DND-41 (cell line): ENCODE results near the gene UBL4B.
A peak's percentile ranks its signal among the peaks of the same experiment; 100 is the strongest.

ENCODE experiments used
- ATAC-seq: fragments of 200-7000 bp; cut with Tn5 transposase; 3 replicates; pipeline ENCODE4 v1.9.1; 2021; ENCODE audit warnings: low read depth; ENCODE audit not compliant: insufficient read depth
- DNase-seq: peaks from one replicate; pipeline ENCODE4 v3.0.0-alpha.2; 2020
- H2AFZ ChIP-seq: 2 replicates; pipeline ENCODE4 v1.6.0; 2012; ENCODE audit warnings: low read depth, low read length
- H3K27ac ChIP-seq: 2 replicates; pipeline ENCODE4 v1.5.1; 2012; ENCODE audit warnings: low read length, inconsistent platforms
- H3K27me3 ChIP-seq: fragments of 200-600 bp; sonication (generic); 2 replicates; pipeline ENCODE4 v1.6.0; 2012; ENCODE audit warnings: low read length, mild to moderate bottlenecking, inconsistent platforms; ENCODE audit not compliant: insufficient read depth, poor library complexity
- H3K36me3 ChIP-seq: 2 replicates; pipeline ENCODE4 v1.5.1; 2012; ENCODE audit warnings: low read length, inconsistent platforms; ENCODE audit not compliant: insufficient read depth
- H3K4me1 ChIP-seq: 2 replicates; pipeline ENCODE4 v1.5.1; 2012; ENCODE audit warnings: mild to moderate bottlenecking, low read length; ENCODE audit not compliant: insufficient read depth
- H3K4me2 ChIP-seq: 2 replicates; pipeline ENCODE4 v1.6.0; 2012; ENCODE audit warnings: mild to moderate bottlenecking, moderate library complexity, low read length, inconsistent platforms; ENCODE audit not compliant: insufficient read depth
- H3K4me3 ChIP-seq, 2 experiments: fragments of 200-600 bp in 1 of 2; shearing (Covaris generic) in 1 of 2; 2 replicates each; pipeline ENCODE4 v1.5.1; 2012 to 2016; ENCODE audit warnings: inconsistent platforms in 2 of 2, low read length in 2 of 2, mild to moderate bottlenecking in 2 of 2, low read depth in 1 of 2, moderate library complexity in 1 of 2
- H3K79me2 ChIP-seq: 2 replicates; pipeline ENCODE4 v1.6.0; 2012; ENCODE audit warnings: low read length, inconsistent platforms; ENCODE audit not compliant: insufficient read depth
- H3K9ac ChIP-seq: 2 replicates; pipeline ENCODE4 v1.6.0; 2012; ENCODE audit warnings: low read depth, mild to moderate bottlenecking, inconsistent platforms, low read length, moderate library complexity
- H3K9me3 ChIP-seq: 2 replicates; pipeline ENCODE4 v1.5.1; 2012; ENCODE audit warnings: low read length, moderate library complexity, mild to moderate bottlenecking, inconsistent platforms; ENCODE audit not compliant: insufficient read depth, severe bottlenecking
- H4K20me1 ChIP-seq: 2 replicates; pipeline ENCODE4 v1.6.0; 2012; ENCODE audit warnings: low read length; ENCODE audit not compliant: insufficient read depth
- EZH2 ChIP-seq: IDR thresholded peaks from 3 replicates; pipeline ENCODE4 v1.6.1; 2012; ENCODE audit warnings: borderline replicate concordance, low read depth, mild to moderate bottlenecking, moderate library complexity, low read length, inconsistent platforms; ENCODE audit not compliant: severe bottlenecking
- TF ChIP-seq, protein P1 (sequence below): IDR thresholded peaks from 2 replicates; pipeline ENCODE4 v1.5.1; 2012; ENCODE audit warnings: borderline replicate concordance, low read length, moderate library complexity, mild to moderate bottlenecking; ENCODE audit not compliant: poor library complexity, severe bottlenecking; ENCODE audit errors: extremely low read depth

UBL4B gene

DNA sequence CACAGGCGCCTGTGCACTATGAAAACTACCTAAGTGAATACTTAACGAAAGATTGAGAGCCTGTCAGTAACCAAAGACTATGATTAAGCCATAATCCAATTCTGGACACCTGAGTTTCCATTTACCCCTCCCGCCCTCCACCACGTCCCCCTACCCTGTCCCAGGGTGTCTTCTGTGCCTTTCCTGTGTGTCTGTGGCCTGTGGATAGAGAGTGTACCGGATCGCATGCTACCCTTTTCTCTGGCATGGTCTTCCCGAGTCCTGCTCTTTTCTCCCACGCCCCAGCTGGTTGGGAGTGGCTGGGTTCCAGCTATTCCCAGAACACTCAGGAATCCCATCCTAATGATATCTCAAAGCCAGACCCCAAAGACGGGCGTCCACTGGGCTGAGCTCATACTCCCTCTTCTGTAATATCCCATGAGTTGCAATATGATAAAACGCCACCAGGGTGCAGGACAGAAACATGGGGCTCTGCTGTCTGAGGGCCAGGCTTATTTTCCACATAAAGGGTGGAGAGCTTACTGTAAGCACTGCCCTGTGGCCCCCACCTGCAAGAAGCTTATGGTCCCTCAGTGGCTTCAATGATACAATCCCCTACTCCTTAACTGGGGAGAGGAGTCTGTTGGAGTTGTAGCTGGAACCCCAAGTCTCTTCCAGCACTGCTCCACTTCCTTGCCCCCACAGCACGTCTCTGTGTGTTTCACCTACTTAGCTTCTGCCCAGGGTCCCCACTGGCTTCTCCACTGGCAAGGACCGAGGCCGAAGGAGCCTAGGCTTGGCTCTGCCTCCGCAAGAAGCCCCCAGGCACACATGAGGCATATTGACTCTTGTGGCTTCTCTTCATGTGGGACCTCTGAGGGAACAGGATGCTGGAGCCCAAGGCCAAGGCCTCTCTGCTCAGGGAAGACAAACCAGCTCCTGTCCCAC lies 24.2 kb upstream of the UBL4B start:
- Histone ChIP-seq H3K27ac (no peak overlapping the region), H3K79me2 (no peaks in the 10 kb centered on the region), H2AFZ (no peak overlapping the region), H3K4me1 (no peaks in the 10 kb centered on the region), H3K4me2 (no peak overlapping the region), H3K9me3 (no peaks in the 10 kb centered on the region), H3K27me3 (peaks cover 21% of the 10 kb centered on the region), H3K9ac (no peak overlapping the region), H4K20me1 (peaks cover 3% of the 10 kb centered on the region; the same call in 1 of the 2 replicates), H3K36me3 (no peaks in the 10 kb centered on the region), H3K4me3 (no peak overlapping the region)
- TF ChIP-seq, protein P1, sequence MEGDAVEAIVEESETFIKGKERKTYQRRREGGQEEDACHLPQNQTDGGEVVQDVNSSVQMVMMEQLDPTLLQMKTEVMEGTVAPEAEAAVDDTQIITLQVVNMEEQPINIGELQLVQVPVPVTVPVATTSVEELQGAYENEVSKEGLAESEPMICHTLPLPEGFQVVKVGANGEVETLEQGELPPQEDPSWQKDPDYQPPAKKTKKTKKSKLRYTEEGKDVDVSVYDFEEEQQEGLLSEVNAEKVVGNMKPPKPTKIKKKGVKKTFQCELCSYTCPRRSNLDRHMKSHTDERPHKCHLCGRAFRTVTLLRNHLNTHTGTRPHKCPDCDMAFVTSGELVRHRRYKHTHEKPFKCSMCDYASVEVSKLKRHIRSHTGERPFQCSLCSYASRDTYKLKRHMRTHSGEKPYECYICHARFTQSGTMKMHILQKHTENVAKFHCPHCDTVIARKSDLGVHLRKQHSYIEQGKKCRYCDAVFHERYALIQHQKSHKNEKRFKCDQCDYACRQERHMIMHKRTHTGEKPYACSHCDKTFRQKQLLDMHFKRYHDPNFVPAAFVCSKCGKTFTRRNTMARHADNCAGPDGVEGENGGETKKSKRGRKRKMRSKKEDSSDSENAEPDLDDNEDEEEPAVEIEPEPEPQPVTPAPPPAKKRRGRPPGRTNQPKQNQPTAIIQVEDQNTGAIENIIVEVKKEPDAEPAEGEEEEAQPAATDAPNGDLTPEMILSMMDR, result peak; percentile 78
- TF ChIP-seq EZH2, result no peak
- ATAC-seq (peak; percentile 98), DNase-seq (peak; percentile 53)

DNA sequence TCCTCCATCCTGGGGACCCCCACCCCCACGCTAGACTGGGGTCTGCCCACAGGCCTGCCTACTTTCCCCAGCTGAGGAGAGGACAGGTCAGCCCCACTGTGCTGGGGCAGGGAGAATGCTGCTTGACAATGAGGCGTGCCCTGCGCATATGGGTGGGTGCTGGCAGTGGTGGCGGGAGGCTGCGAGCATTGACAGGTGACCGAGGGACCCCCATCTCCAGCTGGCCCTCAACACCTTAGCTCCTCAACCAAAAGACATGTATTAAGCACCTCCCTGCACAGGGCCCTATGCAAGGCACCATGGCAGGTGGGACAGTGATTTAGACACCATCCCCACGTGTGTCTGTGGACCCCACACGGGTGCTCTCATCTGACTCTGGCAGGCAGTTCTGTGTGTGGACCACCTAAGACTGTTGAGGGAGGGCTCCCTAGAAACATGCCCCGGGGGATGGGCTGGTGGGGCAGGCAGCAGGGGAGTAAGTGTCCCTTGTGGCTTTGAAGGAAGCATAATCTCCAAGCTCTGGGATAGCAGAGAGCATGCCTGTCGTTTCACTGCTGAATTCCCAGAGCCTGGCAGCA lies 23.4 kb upstream of the UBL4B start:
- ATAC-seq, result no peak

DNA sequence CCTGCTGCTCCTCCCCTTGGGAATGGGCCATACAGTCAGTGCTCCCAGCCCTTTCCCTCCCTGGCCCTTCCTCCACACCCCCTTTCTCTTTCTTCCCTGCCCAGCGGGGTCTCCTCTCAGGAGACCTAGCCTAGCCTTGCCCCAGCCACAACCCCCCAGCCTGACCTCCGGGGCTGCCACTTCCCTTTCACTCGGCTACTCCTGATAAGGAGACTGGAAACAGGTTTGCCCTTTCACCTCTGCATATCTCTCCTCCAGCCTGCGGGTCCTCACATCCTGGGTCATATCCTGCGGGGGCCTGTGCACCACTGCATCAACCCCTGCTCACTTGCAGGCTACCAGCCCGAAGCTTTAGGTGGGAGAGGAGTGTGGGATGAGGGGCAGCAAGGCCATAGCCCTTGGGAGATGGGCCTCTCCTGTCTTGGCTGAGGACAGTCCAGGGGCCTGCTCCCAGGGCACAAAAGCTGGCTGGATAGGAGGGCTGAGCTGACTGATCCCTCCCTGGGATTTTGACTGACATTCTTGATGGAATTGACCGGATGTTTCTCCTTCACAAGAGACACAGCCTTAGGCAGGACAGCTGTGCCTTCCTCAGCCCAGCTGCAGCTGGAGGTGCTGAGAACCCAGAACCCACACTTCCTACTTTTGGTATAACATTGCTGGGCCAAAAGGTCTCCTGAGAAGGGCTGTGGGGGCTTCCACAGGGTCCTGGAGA lies 22.5 kb upstream of the UBL4B start:
- Histone ChIP-seq H3K36me3 (no peaks in the 10 kb centered on the region), H3K4me2 (no peak overlapping the region), H3K79me2 (no peaks in the 10 kb centered on the region), H3K9me3 (no peaks in the 10 kb centered on the region), H3K4me1 (no peaks in the 10 kb centered on the region), H3K9ac (no peak overlapping the region), H4K20me1 (peaks cover 3% of the 10 kb centered on the region; the same call in 1 of the 2 replicates), H2AFZ (no peak overlapping the region), H3K27me3 (peaks cover 21% of the 10 kb centered on the region), H3K4me3 (no peak overlapping the region), H3K27ac (no peak overlapping the region)
- ATAC-seq (no peak), DNase-seq (no peak)
- no peak for TF ChIP-seq EZH2
- TF ChIP-seq, protein P1, result no peak

More for the DNA sequence above, 23.4 kb upstream of the UBL4B start:
- no peaks in the 10 kb centered on the region for H3K4me1 ChIP-seq
- TF ChIP-seq EZH2, result no peak
- TF ChIP-seq, protein P1, result no peak
- no peak overlapping the region for H3K9ac ChIP-seq
- no peak overlapping the region for H2AFZ ChIP-seq
- peaks cover 21% of the 10 kb centered on the region for H3K27me3 ChIP-seq
- no peaks in the 10 kb centered on the region for H3K36me3 ChIP-seq
- no peak overlapping the region for H3K4me2 ChIP-seq
- H3K27ac ChIP-seq, result no peak overlapping the region
- H3K79me2 ChIP-seq, result no peaks in the 10 kb centered on the region
- no peaks in the 10 kb centered on the region for H3K9me3 ChIP-seq
- H4K20me1 ChIP-seq, result peaks cover 3% of the 10 kb centered on the region; the same call in 1 of the 2 replicates
- no peak overlapping the region for H3K4me3 ChIP-seq
- DNase-seq, result no peak
